Caki2 (cell line): ENCODE results near the gene ABCC4. TPM values are rescaled to one million over a fixed set of nuclear protein-coding genes. Genes with fewer than 3 reads are reported as not detected.
A peak's percentile ranks its signal among the peaks of the same experiment; 100 is the strongest.
"Not testable (repeated sequence)": the region's sequence is repeated elsewhere in the genome, so short reads cannot be mapped to it uniquely, and the experiment has no call there.

Experiments
- DNase-seq: peaks from one replicate; pipeline ENCODE4 v3.0.0-alpha.2; 2015; ENCODE audit warnings: low read depth
- in situ Hi-C: cut with HindIII; loops from 2 replicates; pipeline ENCODE4 v1.10.0; 2016; ENCODE audit warnings: low sequenced_read_pairs, low pct_unique_long_range_greater_than_20kb, mixed read lengths
- total RNA-seq: library from RNA; depleted of rRNA; stranded (reverse); fragments of >200 nt; shearing (Covaris generic); gene quantifications from 2 replicates; pipeline ENCODE4 v1.2.3, GENCODE V29; 2014; ENCODE audit warnings: low replicate concordance

Gene ABCC4
- total RNA-seq, 1 experiment from 2014 or later = 21.6 TPM

DNA sequence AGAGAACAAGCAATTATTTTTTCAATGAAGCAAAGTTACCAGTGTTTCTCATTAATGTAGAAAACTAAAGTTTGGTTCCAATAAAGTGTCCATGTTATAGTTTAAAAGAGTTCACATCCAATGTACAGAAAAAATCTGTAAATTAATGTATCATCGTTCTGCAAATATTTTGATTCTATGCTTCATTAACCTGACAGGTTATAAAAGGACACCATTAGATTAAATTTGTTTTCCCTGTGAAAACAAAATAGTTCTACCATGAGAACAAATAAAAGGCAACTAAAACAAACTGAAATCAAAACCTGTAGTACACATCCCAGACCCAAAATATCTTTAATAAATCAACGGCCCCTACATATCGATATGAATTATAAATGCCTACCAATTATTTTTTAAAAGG is 85.1 kb downstream of the ABCC4 start:
- no peak for DNase-seq
- in situ Hi-C loops = no loop called here

DNA sequence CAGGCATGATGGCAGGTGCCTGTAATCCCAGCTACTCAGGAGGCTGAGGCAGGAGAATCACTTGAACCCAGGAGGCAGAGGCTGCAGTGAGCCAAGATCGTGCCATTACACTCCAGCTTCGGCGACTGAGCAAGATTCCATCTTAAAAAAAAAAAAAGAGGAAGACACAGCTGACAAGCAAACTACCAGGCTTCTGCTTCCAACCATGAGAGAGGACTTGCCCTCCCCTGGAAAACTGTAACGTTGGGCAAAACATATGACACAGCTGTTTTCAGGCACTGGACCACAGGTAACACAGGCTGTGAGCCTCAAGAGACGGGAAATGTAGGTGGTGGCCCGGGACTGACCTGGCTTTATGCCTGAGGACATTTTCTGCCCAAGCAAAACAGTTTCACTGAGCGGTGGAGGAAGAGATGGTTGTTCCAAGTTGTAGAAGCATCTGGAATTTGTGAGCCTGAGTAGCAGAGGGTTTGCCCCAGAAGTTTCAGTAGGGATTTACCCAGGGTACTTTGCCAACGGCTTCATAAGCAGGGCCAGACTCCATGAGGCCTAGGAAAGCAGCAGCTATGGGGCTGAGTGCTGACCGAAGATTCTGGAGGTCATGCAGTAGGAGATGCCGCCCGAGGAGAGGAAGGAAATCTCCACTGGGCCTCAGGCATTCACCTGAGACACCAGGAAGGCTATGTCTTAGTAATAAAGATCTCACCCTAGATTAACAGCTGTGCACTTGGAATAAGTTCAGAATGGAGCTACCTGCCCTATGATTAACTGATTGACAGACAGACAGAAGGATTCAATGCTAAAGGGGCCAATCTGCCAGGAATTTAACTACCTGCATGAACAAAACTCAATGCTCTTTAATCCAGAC is 88.0 kb downstream of the ABCC4 start:
- in situ Hi-C loops = no loop called here
- DNase-seq = no peak

DNA sequence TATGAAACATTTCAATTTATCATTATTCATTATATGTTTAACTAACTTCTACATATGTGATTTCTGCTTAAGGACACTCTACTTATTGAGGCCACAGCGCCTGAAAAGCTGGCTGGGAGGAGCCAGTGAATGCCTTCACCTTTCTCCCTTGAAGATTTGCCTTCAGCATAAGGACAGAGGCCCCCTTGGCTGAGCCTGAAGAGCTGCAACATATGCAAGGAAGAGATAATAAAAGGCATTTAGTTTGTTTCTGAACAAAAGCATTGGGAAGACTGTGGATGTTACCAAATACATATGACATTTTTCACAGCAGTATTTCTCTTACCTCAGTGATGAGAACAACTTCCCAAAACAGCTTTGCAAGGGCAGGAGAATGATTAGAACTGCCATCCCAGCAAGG is 92.1 kb downstream of the ABCC4 start:
- DNase-seq = no peak
- in situ Hi-C loops = no loop called here

DNA sequence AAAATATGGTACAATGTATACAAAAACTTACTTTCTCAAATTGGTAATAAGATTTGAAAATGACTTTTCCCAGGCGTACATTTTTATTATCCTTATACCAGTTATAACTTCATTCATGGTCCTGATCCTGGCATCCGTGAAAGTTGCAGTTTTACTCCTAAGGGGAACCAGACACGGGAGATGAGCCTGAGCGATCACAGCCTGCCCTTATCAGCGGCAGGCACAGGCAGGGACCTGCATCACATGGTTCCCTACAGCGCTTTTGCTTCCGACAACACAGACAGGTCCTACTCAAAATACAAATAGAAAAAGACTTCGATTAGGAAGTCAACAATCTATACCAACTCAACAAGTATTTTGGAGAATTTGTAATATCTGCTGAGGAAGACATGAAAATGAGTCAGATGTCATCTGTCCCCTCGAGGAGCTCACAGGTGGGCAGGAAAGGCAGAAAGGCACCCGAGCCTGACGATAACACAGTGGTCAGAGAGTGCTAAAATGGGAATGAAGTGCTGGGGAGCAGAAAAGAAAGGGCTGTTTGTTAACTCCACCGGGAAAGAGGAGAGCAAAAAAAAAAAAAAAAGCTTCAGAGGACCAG is 93.4 kb downstream of the ABCC4 start:
- DNase-seq = no peak
- in situ Hi-C loops = no loop called here

DNA sequence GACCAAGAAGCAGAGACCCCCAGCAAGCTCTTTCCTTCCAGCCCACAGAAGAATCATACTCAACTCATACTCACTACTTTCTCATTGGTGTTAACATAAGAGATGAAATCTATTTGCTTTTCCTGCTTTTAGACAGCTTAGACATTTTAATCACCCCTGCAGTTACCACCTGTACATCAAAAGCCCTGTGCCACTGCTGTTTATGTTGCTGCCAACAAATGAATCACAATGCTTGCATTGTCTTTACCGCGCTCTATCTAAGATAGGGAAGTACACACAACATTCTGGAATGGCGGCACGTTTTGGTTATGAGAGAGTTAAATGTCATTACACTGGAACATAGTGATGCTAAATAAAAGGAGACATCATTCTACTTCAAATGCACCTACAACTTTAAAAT is 95.1 kb downstream of the ABCC4 start:
- DNase-seq = no peak
- in situ Hi-C loops = no loop called here

DNA sequence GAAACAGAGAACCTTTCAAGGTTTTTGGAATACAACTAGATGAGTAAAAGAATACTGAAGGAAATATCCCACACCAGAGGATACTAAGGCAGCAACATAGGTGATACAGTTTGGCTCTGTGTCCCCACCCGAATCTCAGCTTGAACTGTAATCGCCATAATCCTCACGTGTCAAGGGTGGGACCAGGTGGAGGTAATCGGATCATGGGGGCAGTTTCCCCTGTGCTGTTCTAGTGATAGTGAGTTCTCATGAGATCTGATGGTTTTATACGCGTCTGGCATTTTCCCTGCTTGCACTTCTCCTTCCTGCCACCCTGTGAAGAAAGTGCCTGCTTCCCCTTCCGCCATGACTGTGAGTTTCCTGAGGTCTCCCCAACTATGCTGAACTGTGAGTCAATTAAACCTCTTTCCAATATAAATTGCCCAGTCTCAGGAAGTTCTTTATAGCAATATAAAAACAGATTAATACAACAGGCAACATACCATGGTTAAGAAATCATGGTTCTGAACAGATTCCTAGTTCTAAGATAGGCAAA is 97.0 kb downstream of the ABCC4 start:
- no peak for DNase-seq
- in situ Hi-C loops = no loop called here

DNA sequence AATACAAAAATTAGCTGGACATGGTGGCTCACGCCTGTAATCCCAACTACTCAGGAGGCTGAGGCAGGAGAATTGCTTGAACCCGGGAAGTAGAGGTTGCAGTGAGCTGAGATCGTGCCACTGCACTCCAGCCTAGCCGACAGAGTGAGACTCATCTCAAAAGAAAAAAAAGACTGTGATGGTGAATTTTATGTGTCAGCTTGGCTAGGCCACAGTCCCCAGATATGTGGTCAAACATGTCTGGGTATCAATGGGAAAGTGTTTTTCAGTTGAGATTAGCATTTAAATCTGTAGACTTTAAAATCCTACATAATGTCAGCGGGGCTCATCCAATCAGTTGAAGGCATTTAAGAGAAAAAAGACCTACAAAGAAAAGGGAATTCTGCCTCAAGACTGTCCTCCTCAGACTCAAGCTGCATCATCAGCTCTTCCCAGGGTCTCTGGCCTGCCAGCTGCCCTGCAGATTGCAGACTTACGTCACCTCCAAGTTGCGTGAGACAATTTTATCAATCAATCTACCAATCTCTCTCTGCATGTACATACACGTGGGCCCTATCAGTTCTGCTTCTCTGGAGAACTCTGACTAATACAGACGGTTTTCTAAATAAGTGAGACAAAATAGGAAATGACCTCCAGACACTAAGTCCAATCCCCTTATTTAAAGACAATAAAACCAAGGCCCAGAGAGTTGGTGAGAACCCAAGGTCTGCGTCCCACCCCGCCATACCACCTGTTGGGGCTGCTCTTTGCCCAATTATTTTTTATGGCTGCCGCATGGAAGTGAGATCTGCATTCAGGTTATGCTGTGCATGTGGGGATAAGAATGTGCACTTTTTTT is 99.2 kb downstream of the ABCC4 start:
- no peak for DNase-seq
- in situ Hi-C loops = no loop called here

DNA sequence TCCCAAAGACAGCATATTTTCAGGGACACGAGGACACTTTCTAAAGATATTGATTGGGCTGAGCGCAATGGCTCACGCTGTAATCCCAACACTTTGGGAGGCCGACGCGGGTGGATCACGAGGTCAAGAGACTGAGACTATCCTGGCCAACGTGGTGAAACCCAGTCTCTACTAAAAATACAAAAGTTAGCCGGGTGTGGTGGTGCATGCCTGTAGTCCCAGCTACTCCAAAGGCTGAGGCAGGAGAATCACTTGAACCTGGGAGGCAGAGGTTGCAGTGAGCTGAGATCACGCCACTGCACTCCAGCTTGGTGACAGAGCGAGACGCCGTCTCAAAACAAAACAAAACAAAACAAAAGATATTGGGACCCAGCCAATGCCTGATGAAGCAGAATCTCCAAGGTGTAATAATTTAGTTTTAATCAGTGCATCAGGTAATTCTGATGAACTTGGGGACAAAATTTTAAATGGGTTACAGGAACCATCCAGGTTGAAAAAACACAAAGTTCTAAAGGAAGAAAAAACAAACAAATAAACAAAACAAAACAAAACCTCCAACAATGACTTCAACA is 100.8 kb downstream of the ABCC4 start:
- in situ Hi-C loops = not testable (repeated sequence)
- peak; percentile 69 for DNase-seq

DNA sequence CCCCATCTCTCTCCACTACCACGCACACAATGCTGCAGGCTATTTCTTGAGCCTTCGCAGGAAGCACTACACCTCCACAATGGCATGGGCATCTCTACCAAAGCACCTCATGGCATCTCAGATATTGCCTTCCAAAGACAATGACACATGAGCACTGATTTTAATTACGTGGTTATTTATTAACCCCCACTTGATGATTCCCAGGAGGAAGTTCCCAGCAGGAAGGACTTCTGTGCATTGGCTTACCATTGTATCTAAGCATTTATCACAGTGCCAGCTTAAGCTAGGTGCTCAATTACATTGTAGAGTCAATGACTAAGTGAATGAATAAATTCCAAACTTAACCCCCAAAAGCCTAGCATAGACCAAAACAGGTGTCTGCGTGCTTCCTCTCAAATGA is 101.4 kb downstream of the ABCC4 start:
- peak; percentile 87 for DNase-seq
- in situ Hi-C loops = no loop called here

DNA sequence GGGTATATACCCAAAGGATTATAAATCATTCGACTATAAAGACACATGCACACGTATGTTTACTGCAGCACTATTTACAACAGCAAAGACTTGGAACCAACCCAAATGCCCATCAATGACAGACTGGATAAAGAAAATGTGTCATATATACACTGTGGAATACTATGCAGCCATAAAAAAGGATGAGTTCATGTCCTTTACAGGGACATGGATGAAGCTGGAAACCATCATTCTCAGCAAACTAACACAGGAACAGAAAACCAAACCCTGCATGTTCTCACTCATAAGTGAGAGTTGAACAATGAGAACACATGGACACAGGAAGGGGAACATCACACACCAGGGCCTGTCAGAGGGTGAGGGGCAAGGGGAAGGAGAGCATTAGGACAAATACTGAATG is 102.6 kb downstream of the ABCC4 start:
- DNase-seq, in situ Hi-C loops: not testable (repeated sequence)

DNA sequence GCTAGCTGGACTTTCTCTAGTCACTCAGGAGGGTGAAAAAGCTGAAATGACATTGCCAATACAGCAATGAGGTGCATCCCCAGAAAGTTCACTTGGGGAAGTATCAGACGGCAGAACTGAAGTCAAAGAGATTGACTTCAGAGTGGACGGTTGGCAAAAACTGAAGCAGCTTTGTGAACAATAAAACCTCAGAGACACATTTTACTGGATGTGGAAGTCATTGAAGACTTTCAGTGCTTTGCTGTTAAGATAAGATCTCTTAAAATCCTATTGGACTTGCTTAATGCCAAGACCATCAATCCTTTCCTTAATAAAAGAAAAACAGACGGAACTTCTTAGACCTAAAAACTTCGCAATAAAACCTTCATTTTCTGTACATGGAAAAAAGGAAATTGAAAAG is 103.7 kb downstream of the ABCC4 start:
- DNase-seq = no peak
- in situ Hi-C loops = no loop called here

DNA sequence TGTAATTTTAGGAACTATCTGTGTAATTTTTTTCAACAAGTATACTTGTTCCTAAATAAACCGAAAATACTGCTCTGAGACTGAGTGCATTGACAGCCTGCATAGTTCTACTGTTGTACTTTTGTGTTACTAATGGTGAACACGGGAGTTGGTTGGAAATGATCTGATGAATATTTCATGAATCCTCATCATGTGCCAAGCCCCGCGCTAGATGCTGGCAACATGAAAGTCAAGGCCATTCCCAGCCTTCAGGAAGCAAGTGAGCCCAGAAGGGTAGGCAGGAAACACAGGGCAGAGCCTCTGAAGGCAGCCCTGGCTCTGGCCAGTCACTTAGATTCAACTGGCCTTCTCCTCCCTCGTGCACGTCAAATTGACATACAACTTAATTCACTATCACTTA is 106.1 kb downstream of the ABCC4 start:
- in situ Hi-C loops = no loop called here
- DNase-seq = no peak

DNA sequence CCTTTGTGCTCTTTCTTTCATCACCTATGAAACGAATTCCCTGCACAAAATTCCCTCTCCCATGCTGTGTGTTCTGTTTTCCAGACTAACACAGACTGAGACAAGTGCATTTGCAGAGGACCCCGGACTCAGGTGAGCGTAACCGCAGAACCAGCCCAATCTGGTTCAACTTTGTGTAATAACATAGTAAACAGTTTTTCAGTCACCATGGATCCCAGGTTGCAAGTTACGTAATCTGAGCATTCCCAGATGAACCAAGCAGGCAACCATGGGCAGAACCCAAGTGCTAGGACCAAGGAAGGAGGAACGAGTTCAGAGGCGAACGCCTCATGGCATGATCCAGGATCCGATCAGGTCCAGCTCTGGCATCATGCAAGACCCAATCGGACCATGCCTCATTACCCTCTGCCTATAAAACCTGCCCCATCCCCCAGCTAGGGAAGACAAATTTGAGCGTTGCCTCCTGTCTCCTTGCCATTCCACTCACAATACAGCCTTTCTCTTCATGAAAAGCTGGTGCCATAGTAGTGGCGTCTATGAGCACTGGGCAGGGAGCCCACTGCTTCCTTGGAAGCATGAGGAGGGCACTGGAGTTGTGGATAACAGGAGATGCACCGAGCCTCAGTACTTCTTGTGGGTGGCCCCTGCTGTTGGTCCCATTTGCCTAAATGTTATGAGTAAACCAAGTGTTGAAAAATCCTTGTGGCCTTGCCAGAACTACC is 107.6 kb downstream of the ABCC4 start:
- in situ Hi-C loops = no loop called here

DNA sequence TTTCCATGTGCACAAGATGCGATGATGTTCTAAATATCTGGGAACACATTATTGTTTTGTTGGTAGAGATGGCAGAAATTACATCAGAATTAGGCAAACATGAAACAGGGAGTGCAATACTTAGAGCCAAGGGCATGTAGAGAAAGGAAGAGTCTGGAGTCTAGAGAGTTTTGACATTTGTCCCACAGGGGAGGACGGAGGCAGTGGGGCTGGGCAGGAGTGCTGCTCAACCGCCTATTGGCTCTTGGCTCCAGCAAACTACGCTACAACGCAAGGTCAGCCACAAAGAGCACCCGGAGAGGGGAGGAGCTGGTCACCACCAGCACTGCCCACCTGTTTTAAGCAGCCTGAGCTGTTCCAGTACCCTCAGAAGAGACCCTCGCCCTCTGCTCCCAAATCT is 108.3 kb downstream of the ABCC4 start:
- in situ Hi-C loops = no loop called here
- no peak for DNase-seq

More for the DNA sequence above, 107.6 kb downstream of the ABCC4 start:
- DNase-seq = no peak

DNA sequence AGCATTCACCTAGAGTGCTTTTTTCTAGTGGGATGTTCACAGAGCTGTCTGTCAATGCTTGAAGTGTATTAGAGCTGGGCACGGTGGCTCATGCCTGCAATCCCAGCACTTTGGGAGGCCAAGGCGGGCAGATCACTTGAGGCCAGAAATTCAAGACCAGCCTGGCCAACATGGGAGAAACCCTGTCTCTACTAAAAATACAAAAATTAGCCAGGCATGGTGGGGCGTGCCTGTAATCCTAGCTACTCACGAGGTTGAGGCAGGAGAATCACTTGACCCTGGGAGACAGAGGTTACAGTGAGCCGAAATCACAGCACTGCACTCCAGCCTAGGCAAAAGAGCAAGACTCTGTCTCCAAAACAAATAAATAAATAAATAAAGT is 108.7 kb downstream of the ABCC4 start:
- in situ Hi-C loops, DNase-seq: not testable (repeated sequence)

DNA sequence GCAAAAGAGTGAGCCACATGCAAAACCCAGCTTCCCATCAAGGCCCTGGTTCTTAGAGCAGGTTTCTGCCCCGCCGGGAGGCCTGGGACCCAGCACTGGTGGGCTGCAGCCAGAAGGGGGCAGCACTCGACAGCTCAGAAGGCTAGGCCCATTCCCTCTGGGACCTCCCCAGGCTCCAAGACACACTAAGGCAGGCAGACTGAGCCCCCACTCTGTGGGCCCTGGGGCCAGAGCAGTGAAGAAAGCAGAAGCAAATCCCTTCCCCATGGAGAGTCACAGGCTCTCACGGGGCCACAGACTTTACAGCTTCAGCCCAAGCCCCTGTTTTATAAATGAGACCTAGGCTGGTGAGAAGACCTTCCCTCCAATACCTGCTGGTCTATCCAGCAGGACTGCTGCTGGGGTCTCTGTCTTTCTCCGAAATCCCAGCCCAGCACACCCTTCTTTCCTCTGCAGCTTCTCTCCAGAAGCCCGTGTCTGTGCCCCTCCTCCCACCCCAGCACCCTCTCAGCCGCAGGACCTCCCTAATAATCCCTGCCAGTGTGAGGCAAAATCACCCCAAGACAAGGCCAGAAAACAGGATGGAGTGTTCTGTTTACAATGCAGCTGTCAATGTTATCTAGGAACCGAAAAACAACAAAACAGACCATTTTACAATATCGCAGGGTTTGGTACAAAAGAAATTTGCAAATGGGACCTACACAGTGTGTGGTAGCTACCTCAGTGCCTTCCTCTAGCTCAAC is 109.3 kb downstream of the ABCC4 start:
- in situ Hi-C loops = no loop called here
- DNase-seq = peak; percentile 62

DNA sequence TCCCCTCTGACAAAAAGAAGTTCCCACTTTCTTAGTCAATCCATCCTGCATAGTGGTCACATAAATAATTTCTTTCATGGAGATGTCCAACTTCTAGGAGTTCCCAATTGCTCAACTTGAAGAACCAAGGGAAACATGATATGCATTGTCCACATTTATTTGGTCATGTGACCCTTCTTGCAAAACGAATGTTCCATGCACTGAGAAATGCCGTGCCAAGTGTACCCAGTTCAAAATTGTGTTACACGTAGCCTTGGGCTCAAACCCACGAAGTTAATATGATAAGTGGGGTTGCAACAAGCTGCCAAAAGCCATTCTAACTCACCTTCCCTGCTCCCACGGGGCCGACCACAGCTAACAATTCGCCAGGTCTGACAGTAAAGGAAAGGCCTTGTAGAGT is 113.1 kb downstream of the ABCC4 start:
- no peak for DNase-seq
- in situ Hi-C loops = no loop called here
